Epithelial cell of esophagus (primary cell): ENCODE results near the gene KICS2.

Experiments
- DNase-seq: peaks from one replicate; pipeline ENCODE4 v3.0.0; 2010; ENCODE audit warnings: low read depth
- H3K4me3 ChIP-seq: 2 replicates; pipeline ENCODE4 v1.5.1; 2011; ENCODE audit warnings: mild to moderate bottlenecking, low read length, control low read depth
- TF ChIP-seq, protein P1 (sequence below): IDR thresholded peaks from 2 replicates; pipeline ENCODE4 v1.5.1; 2011; ENCODE audit warnings: low read depth, mild to moderate bottlenecking, low read length, control low read depth, inconsistent platforms; ENCODE audit not compliant: insufficient read depth; ENCODE audit errors: missing control alignments

KICS2 gene

DNA sequence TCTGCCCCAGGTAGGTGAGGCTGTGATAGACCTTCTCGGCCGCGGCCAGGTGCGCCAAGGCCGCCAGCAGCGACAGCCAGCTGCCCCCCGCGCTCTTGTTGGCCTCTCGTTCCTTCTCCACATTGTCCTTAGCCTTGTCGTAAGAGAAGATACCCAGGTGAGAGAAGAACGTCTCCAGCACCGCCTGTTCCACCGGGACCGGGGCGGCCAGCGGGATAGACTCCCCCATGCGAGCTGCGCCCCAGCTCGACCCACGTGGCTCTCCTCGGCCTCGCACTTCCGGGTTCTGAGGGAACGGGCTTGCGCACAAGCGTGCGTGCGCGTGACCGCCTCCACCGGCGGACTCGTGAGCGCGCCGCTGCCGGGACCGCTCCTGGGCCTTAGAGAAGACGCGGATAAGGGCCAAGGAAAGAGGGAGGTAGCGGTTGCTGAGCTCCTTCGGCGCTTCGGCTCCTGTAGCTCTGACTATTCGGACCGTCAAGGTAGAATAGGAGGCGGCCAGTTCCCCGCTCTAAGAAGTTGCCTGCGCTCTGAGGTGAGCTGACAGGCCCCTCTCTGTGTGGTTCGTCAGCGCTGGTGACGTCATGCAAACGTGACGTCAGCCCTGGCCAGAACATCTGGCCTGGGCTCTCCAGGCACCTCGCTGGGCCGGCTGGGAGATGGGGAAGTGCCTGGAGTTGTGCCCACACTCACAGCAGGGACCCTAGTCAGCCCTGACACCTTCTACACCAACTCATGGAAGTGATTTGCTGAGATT, at the start of gene KICS2:
KICS2 (minus strand) TSS at position 288 of the 757 bp plus-strand sequence; CDS start at position 229, 59 bp downstream.
- peak; percentile 97 for DNase-seq
- TF ChIP-seq, protein P1, sequence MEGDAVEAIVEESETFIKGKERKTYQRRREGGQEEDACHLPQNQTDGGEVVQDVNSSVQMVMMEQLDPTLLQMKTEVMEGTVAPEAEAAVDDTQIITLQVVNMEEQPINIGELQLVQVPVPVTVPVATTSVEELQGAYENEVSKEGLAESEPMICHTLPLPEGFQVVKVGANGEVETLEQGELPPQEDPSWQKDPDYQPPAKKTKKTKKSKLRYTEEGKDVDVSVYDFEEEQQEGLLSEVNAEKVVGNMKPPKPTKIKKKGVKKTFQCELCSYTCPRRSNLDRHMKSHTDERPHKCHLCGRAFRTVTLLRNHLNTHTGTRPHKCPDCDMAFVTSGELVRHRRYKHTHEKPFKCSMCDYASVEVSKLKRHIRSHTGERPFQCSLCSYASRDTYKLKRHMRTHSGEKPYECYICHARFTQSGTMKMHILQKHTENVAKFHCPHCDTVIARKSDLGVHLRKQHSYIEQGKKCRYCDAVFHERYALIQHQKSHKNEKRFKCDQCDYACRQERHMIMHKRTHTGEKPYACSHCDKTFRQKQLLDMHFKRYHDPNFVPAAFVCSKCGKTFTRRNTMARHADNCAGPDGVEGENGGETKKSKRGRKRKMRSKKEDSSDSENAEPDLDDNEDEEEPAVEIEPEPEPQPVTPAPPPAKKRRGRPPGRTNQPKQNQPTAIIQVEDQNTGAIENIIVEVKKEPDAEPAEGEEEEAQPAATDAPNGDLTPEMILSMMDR, result no peak
- H3K4me3 ChIP-seq, result peak within 1 kb of the TSS; percentile 91

DNA sequence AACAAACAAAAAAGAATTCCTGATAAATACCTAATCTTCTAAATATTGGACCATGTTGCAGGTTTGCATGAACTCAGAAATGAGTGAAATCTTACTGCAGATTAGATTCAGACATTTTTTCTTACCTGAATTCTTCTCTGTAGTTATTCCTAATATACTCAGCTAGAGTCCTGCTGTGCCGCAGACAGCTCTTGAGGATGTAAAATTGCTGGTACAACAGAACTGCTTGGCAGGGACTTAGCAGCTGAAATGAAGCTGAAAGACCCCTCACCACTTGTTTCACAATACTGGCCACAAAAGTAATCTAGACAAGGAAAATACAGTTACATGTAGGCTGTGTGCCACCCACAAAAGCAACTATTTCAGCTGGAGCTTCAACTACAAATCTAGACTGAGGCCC, 48.3 kb upstream of the KICS2 start:
- no peak for DNase-seq
- H3K4me3 ChIP-seq, result no peak overlapping the region
- TF ChIP-seq, protein P1, result no peak

DNA sequence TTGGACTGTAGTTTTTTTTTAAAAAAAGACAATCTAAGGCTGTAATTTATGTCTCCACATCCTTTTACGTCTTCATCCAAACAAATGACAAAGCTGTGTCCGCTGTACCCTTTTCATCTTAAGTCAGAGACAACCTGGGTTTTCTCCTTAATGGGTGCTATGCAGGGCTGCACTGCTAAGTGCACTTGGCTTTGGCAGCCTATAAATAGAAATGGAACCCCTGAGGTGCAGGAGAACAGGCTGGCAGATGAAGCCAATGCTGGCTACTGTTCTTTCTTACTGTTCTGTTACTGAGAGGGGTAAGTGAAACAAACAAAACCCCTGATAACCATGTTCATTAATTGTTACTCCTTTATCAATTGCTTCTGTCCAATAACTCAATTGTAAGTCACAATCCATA, 47.1 kb upstream of the KICS2 start:
- TF ChIP-seq, protein P1, result no peak
- no peak for DNase-seq
- H3K4me3 ChIP-seq, result no peak overlapping the region

DNA sequence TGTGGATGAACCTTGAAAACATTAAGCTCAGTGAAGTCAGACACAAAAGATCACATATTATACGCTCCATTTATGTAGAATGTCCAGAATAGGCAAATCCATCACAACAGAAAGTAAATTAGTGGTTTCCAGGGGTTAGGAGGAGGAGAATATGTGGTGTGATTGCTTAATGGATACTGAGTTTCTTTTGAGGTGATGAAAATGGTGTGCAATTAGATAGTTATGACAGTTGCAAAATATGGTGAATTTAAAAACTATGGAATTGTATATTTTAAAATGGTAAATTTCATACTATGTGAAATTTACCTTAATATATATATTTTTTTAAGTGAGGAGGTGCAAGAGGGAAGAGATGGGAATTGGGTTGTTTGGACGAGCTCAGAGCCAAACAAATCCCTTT, 46.3 kb upstream of the KICS2 start:
- DNase-seq, result no peak
- TF ChIP-seq, protein P1, result no peak

DNA sequence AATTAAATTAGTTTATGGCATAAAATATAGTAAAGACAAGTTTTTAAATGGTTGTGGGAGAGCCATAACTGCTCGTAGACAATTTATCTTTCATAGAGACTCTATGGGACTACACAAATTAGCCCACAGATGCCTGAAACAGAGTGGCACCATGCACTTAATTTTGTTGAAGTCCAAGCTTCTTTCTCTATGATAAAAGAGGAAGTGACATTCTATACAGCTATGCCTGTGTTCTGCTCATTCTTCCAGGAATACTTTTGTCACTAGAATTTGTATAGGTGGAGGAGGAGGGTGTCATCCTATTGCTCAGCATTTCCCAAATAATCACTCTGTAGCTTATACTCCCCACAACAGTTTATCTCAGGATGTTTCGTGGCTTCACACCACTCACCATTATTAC, 43.7 kb upstream of the KICS2 start:
- DNase-seq, result no peak
- H3K4me3 ChIP-seq, result no peak overlapping the region
- TF ChIP-seq, protein P1, result no peak

More for the DNA sequence above, 46.3 kb upstream of the KICS2 start:
- H3K4me3 ChIP-seq, result no peak overlapping the region

DNA sequence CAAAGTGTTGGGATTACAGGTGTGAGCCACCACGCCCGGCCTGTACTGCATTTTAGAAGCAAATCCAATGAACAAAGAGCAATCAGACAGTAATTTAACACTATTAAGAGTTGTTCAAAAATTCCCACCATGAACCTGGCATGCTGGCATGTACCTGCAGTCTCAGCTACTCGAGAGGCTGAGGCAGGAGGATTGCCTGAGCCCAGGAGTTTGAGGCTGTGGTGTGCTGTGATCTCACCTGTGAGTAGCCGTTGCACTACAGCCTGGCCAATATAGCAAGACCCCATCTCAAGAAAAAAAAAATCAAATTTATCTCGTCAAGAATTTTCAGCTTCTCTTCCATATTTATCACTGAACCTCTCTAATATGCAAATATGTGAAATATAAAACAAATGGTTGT, 39.7 kb upstream of the KICS2 start:
- TF ChIP-seq, protein P1, result no peak
- H3K4me3 ChIP-seq, result no peak overlapping the region
- no peak for DNase-seq

DNA sequence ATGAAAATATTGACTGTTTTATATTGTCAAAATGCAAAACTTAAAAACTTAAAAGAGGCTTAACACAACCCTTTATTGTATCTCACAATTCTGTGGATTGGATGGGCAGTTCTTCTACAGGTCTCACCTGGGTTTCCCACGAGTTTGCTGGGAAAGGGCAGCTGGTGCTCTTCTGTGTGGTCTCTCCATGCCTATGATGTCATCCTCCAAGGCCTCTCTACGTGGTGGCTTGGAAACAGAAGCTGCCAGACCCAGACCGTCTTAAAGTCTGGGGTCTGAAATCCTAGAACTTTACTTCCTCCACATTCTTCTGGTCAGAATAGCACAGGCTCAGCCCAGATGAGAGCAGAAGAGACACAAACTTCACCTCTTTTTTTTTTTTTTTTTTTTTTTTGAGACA, 36.5 kb upstream of the KICS2 start:
- no peak for DNase-seq
- H3K4me3 ChIP-seq, result no peak overlapping the region
- TF ChIP-seq, protein P1, result no peak
